ENCODE data around the gene JMJD4. TPM values are rescaled to one million over a fixed set of nuclear protein-coding genes. Genes with fewer than 3 reads are reported as not detected.

Gene JMJD4
- total RNA-seq, 1 donor from 2014 or later: 18.2 TPM

DNA sequence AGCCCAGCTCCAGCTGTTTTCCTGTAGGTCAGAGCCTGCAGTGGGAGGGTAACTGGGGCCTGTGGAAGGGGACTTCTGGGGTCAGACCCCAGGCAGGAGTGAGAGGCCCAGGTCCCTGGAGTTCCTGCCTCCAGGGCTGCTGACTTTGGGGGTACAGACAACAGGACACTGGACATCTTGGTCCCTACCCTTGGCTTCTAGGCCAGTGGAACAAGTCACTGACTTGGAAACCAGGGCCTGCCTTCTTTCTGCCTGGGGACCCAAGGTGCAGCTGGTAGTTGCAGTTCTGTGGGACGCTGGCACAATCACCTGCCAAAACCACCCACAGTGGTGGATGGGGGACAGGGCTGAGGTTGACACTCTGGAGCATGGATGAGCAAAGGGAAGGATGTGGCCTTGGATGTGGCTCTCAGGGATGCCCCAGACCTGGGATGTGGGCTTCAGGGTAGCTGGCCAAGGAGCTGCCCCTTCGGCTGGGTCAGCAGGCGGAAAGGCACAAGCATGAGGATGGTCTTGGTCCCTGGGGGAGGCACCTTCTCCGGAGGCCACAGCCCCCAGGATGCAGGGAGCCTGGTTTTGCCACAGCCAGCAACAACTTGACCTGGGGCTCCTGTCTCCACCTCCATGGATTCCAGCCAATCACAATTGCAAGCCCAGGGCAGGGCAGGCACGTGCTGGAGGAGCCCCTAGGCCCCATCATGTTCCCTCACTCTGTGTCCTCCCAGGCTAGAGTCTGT lies 5.8 kb downstream of the JMJD4 start:
- Mint-ChIP-seq H3K36me3 (ENCODE audit: unreplicated experiment) (peaks cover 3% of the 10 kb centered on the region), H3K27ac (ENCODE audit: unreplicated experiment) (no peak overlapping the region), H3K4me3 (ENCODE audit: unreplicated experiment) (peak overlapping the region; percentile 70), H3K9me3 (ENCODE audit: unreplicated experiment) (no peaks in the 10 kb centered on the region), H3K4me1 (ENCODE audit: unreplicated experiment) (peaks cover 23% of the 10 kb centered on the region), H3K27me3 (ENCODE audit: unreplicated experiment) (peaks cover 8% of the 10 kb centered on the region)
- DNase-seq (ENCODE audit: extremely low spot score, unreplicated experiment): no peak
- TF ChIP-seq CTCF (IDR thresholded peaks at IDR 0.05): no peak

DNA sequence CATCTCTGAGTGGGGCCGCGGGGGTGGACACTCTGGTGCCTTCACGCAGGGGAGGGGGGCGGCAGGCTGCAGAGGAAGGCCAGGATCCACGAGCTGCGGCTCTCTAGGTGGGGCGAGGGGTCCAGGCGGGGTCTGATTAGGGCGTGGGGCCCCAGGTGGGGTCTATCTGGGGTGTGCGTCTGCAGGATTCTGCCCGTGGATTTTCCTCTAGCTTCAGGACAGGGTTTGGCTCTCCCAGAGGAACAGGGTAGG lies 6.3 kb downstream of the JMJD4 start:
- Mint-ChIP-seq H3K27me3 (ENCODE audit: unreplicated experiment) (peaks cover 8% of the 10 kb centered on the region), H3K9me3 (ENCODE audit: unreplicated experiment) (peaks cover 2% of the 10 kb centered on the region), H3K27ac (ENCODE audit: unreplicated experiment) (no peak overlapping the region), H3K4me1 (ENCODE audit: unreplicated experiment) (peaks cover 20% of the 10 kb centered on the region), H3K4me3 (ENCODE audit: unreplicated experiment) (peak overlapping the region; percentile 70), H3K36me3 (ENCODE audit: unreplicated experiment) (peaks cover 3% of the 10 kb centered on the region)
- DNase-seq (ENCODE audit: extremely low spot score, unreplicated experiment): no peak
- no peak for TF ChIP-seq CTCF (IDR thresholded peaks at IDR 0.05)

GRCh38 chr1:227728059-227728891 lies 6.8 kb downstream of the JMJD4 start:
- no peak for TF ChIP-seq CTCF (IDR thresholded peaks at IDR 0.05)
- H3K4me1 Mint-ChIP-seq (ENCODE audit: unreplicated experiment): peaks cover 15% of the 10 kb centered on the region
- peaks cover 3% of the 10 kb centered on the region for H3K36me3 Mint-ChIP-seq (ENCODE audit: unreplicated experiment)
- no peak overlapping the region for H3K27ac Mint-ChIP-seq (ENCODE audit: unreplicated experiment)
- DNase-seq (ENCODE audit: extremely low spot score, unreplicated experiment): no peak
- peak overlapping the region; percentile 70 for H3K4me3 Mint-ChIP-seq (ENCODE audit: unreplicated experiment)
- peaks cover 5% of the 10 kb centered on the region for H3K9me3 Mint-ChIP-seq (ENCODE audit: unreplicated experiment)
- peaks cover 8% of the 10 kb centered on the region for H3K27me3 Mint-ChIP-seq (ENCODE audit: unreplicated experiment)

- TF ChIP-seq CTCF (IDR thresholded peaks at IDR 0.05): no peak
- H3K9me3 Mint-ChIP-seq (ENCODE audit: unreplicated experiment): peaks cover 14% of the 10 kb centered on the region
- peaks cover 2% of the 10 kb centered on the region for H3K36me3 Mint-ChIP-seq (ENCODE audit: unreplicated experiment)
- H3K27me3 Mint-ChIP-seq (ENCODE audit: unreplicated experiment): peaks cover 8% of the 10 kb centered on the region
- H3K4me1 Mint-ChIP-seq (ENCODE audit: unreplicated experiment): peaks cover 13% of the 10 kb centered on the region
- no peak overlapping the region for H3K27ac Mint-ChIP-seq (ENCODE audit: unreplicated experiment)
- no peak overlapping the region for H3K4me3 Mint-ChIP-seq (ENCODE audit: unreplicated experiment)
- no peak for DNase-seq (ENCODE audit: extremely low spot score, unreplicated experiment)
Observed at GRCh38 chr1:227726924-227727599, 8.0 kb downstream of the JMJD4 start.

GRCh38 chr1:227726318-227726717 lies 8.8 kb downstream of the JMJD4 start:
- Mint-ChIP-seq H3K27ac (ENCODE audit: unreplicated experiment) (no peak overlapping the region), H3K4me3 (ENCODE audit: unreplicated experiment) (no peak overlapping the region), H3K4me1 (ENCODE audit: unreplicated experiment) (peaks cover 13% of the 10 kb centered on the region), H3K9me3 (ENCODE audit: unreplicated experiment) (peaks cover 21% of the 10 kb centered on the region), H3K36me3 (ENCODE audit: unreplicated experiment) (peaks cover 2% of the 10 kb centered on the region), H3K27me3 (ENCODE audit: unreplicated experiment) (peaks cover 8% of the 10 kb centered on the region)
- DNase-seq (ENCODE audit: extremely low spot score, unreplicated experiment): no peak
- no peak for TF ChIP-seq CTCF (IDR thresholded peaks at IDR 0.05)

Data from osteocyte (in vitro differentiated cells).